HCT116 (cell line): ENCODE results near the gene IRX2. TPM values are rescaled to one million over a fixed set of nuclear protein-coding genes. Genes with fewer than 3 reads are reported as not detected.

Experiments used
- ATAC-seq: fragments of 200-7000 bp; cut with Tn5 transposase; 2 replicates; pipeline ENCODE4 v1.9.1; 2020; ENCODE audit warnings: mild to moderate bottlenecking, moderate library complexity
- BruUV-seq: library from RNA; stranded (reverse); fragments of 400-500 nt; replicated peaks from 2 replicates; lab custom pipeline; 2021; lab: Mats Ljungman, UMichigan
- CTCF ChIA-PET: fragments of 300-600 bp; sonication (Branson Sonifier 250); formaldehyde crosslinking; loops from one replicate; lab custom pipeline; 2021; ENCODE audit warnings: antibody characterized with exemption; lab: Charles Lee
- POLR2A ChIA-PET: fragments of 300-600, 350-600 bp; sonication (Branson Sonifier 250); formaldehyde crosslinking; loops from one replicate; lab custom pipeline; 2021; ENCODE audit warnings: antibody characterized with exemption; lab: Charles Lee
- RAD21 ChIA-PET, 2 experiments: fragments of 300-600 bp; sonication (Branson Sonifier 250); formaldehyde crosslinking; loops; one replicate each; lab custom pipeline; 2023; ENCODE audit warnings: low total read pairs in 2 of 2; ENCODE audit not compliant: uncharacterized antibody in 2 of 2, unreplicated experiment in 2 of 2, low non-redundant PET in 1 of 2; lab: Charles Lee
- DNase-seq: peaks from one replicate; pipeline ENCODE4 v3.0.0-alpha.2; 2010; ENCODE audit warnings: low read depth, low spot score
- H2AFZ ChIP-seq: fragments of 200-600 bp; shearing (Covaris generic), sonication (generic); 2 replicates; pipeline ENCODE4 v1.6.1; 2017; ENCODE audit warnings: low read depth, mixed run types, mixed read lengths, antibody characterized with exemption, low read length; ENCODE audit not compliant: poor library complexity, severe bottlenecking
- H3K27ac ChIP-seq: 2 replicates; pipeline ENCODE4 v1.5.1; 2012; ENCODE audit warnings: low read depth, low read length
- H3K27me3 ChIP-seq: fragments of 200-600 bp; sonication (generic); 2 replicates; pipeline ENCODE4 v1.6.1; 2016; ENCODE audit warnings: mixed run types, low read length, mixed read lengths; ENCODE audit not compliant: insufficient read depth
- H3K36me3 ChIP-seq, 2 experiments: fragments of 200-500 bp in 1 of 2; fragments of 200-600 bp in 1 of 2; sonication (Bioruptor generic) in 1 of 2; sonication (generic) in 1 of 2; 2 replicates each; pipeline versions ENCODE4 v1.5.1 to v1.6.1; 2014 to 2016; ENCODE audit warnings: low read length in 2 of 2, inconsistent platforms in 1 of 2, mixed read lengths in 1 of 2, mixed run types in 1 of 2; ENCODE audit not compliant: insufficient read depth in 2 of 2, control insufficient read depth in 1 of 2
- H3K4me1 ChIP-seq, 2 experiments: fragments of 200-600 bp in 1 of 2; sonication (generic) in 1 of 2; 2 replicates each; pipeline versions ENCODE4 v1.5.1 to v1.6.1; 2012 to 2017; ENCODE audit warnings: low read length in 2 of 2, inconsistent platforms in 1 of 2, mild to moderate bottlenecking in 1 of 2, mixed read lengths in 1 of 2, mixed run types in 1 of 2, moderate library complexity in 1 of 2; ENCODE audit not compliant: insufficient read depth in 2 of 2, control insufficient read depth in 1 of 2
- H3K4me2 ChIP-seq: fragments of 200-600 bp; sonication (generic); 2 replicates; pipeline ENCODE4 v1.6.1; 2017; ENCODE audit warnings: mixed run types, low read length, mixed read lengths
- H3K4me3 ChIP-seq, 2 experiments: fragments of 200-600 bp in 1 of 2; sonication (generic) in 1 of 2; replicated peaks in 1 of 2; 2 replicates each; pipeline ENCODE4 v1.5.1; 2011 to 2016; ENCODE audit warnings: low read length in 2 of 2, control low read depth in 1 of 2, low read depth in 1 of 2, mild to moderate bottlenecking in 1 of 2, mixed read lengths in 1 of 2, mixed run types in 1 of 2
- H3K79me2 ChIP-seq: fragments of 200-600 bp; sonication (generic); 2 replicates; pipeline ENCODE4 v1.6.1; 2017; ENCODE audit warnings: mild to moderate bottlenecking, mixed run types, low read length, moderate library complexity, mixed read lengths; ENCODE audit not compliant: insufficient read depth
- H3K9ac ChIP-seq: fragments of 200-600 bp; sonication (generic); 2 replicates; pipeline ENCODE4 v1.6.1; 2016; ENCODE audit warnings: low read length, mixed read lengths
- H3K9me2 ChIP-seq: fragments of 200-600 bp; sonication (generic), shearing (Covaris generic); 2 replicates; pipeline ENCODE4 v1.6.1; 2017; ENCODE audit warnings: mixed run types, mild to moderate bottlenecking, moderate library complexity; ENCODE audit not compliant: insufficient read depth
- H3K9me3 ChIP-seq, 2 experiments: fragments of 200-500 bp in 1 of 2; fragments of 200-600 bp in 1 of 2; sonication (Bioruptor generic) in 1 of 2; sonication (generic) in 1 of 2; 2 replicates each; pipeline ENCODE4 v1.6.1; 2014 to 2017; ENCODE audit warnings: low read length in 2 of 2, mixed read lengths in 2 of 2, inconsistent platforms in 1 of 2, low read depth in 1 of 2, mild to moderate bottlenecking in 1 of 2, mixed run types in 1 of 2, moderate library complexity in 1 of 2; ENCODE audit not compliant: control insufficient read depth in 1 of 2, insufficient read depth in 1 of 2
- H4K20me1 ChIP-seq: fragments of 200-600 bp; sonication (generic), shearing (Covaris generic); 2 replicates; pipeline ENCODE4 v1.6.1; 2017; ENCODE audit warnings: mixed run types, mild to moderate bottlenecking, moderate library complexity; ENCODE audit not compliant: insufficient read depth
- CEBPB ChIP-seq: IDR thresholded peaks from 2 replicates; pipeline ENCODE4 v1.6.1; 2012; ENCODE audit warnings: low read depth
- EZH2 ChIP-seq: fragments of 200-600 bp; sonication (generic); IDR thresholded peaks from 2 replicates; pipeline ENCODE4 v1.6.1; 2017; ENCODE audit warnings: antibody characterized with exemption, mixed run types
- EZH2phosphoT487 ChIP-seq: fragments of 200-600 bp; IDR thresholded peaks from 2 replicates; pipeline ENCODE4 v1.6.1; 2018; ENCODE audit warnings: antibody characterized with exemption, borderline replicate concordance
- MAX ChIP-seq: IDR thresholded peaks from 2 replicates; pipeline ENCODE4 v1.6.1; 2012
- SIN3A ChIP-seq: IDR thresholded peaks from 2 replicates; pipeline ENCODE4 v1.6.1; 2012; ENCODE audit warnings: low read depth
- YY1 ChIP-seq: IDR thresholded peaks from 2 replicates; pipeline ENCODE4 v1.6.1; 2011; ENCODE audit warnings: low read length, low read depth, moderate library complexity, mild to moderate bottlenecking; ENCODE audit not compliant: insufficient replicate concordance; ENCODE audit errors: extremely low read depth
- ZBTB33 ChIP-seq: IDR thresholded peaks from 2 replicates; pipeline ENCODE4 v1.6.1; 2011; ENCODE audit warnings: mild to moderate bottlenecking, low read length, moderate library complexity; ENCODE audit not compliant: insufficient replicate concordance; ENCODE audit errors: extremely low read depth
- intact Hi-C: fragments of 100-400 bp; cut with micrococcal nuclease; formaldehyde crosslinking; loops from 2 replicates; pipeline ENCODE4 v1.10.0; 2022
- total RNA-seq: library from RNA; stranded (reverse); gene quantifications from one replicate; pipeline ENCODE4 v1.2.1, GENCODE V29; 2021; ENCODE audit not compliant: unreplicated experiment
- TF ChIP-seq, protein P1 (sequence below): IDR thresholded peaks from 2 replicates; pipeline ENCODE4 v1.6.1; 2012; ENCODE audit warnings: low read depth

IRX2 gene
- total RNA-seq, 1 experiment from 2014 or later: not detected

- Histone ChIP-seq H3K36me3 (no peaks in the 10 kb centered on the region), H3K27ac (no peak overlapping the region), H3K4me1 (no peaks in the 10 kb centered on the region), H3K9me2 (no peaks in the 10 kb centered on the region), H2AFZ (no peak overlapping the region), H3K4me3 (no peak overlapping the region), H3K9me3 (peaks cover 0 to 5% of the 10 kb centered on the region in 2 experiments; a peak in 2 of 4 replicates), H4K20me1 (no peaks in the 10 kb centered on the region), H3K9ac (no peak overlapping the region), H3K79me2 (no peaks in the 10 kb centered on the region), H3K27me3 (no peaks in the 10 kb centered on the region), H3K4me2 (no peak overlapping the region)
- ATAC-seq (no peak), DNase-seq (no peak)
- TF ChIP-seq, protein P1, sequence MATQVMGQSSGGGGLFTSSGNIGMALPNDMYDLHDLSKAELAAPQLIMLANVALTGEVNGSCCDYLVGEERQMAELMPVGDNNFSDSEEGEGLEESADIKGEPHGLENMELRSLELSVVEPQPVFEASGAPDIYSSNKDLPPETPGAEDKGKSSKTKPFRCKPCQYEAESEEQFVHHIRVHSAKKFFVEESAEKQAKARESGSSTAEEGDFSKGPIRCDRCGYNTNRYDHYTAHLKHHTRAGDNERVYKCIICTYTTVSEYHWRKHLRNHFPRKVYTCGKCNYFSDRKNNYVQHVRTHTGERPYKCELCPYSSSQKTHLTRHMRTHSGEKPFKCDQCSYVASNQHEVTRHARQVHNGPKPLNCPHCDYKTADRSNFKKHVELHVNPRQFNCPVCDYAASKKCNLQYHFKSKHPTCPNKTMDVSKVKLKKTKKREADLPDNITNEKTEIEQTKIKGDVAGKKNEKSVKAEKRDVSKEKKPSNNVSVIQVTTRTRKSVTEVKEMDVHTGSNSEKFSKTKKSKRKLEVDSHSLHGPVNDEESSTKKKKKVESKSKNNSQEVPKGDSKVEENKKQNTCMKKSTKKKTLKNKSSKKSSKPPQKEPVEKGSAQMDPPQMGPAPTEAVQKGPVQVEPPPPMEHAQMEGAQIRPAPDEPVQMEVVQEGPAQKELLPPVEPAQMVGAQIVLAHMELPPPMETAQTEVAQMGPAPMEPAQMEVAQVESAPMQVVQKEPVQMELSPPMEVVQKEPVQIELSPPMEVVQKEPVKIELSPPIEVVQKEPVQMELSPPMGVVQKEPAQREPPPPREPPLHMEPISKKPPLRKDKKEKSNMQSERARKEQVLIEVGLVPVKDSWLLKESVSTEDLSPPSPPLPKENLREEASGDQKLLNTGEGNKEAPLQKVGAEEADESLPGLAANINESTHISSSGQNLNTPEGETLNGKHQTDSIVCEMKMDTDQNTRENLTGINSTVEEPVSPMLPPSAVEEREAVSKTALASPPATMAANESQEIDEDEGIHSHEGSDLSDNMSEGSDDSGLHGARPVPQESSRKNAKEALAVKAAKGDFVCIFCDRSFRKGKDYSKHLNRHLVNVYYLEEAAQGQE: no peak
- no peak for TF ChIP-seq ZBTB33
- no peak for TF ChIP-seq CEBPB
- TF ChIP-seq MAX: no peak
- no peak for TF ChIP-seq SIN3A
- TF ChIP-seq EZH2: no peak
- no peak for TF ChIP-seq YY1
- TF ChIP-seq EZH2phosphoT487: no peak
- CTCF ChIA-PET: no interaction called here
- POLR2A ChIA-PET: no interaction called here
- intact Hi-C loops: no loop called here
- RAD21 ChIA-PET: no interaction called here
- BruUV-seq: no TSS peak
Measured at GRCh38 chr5:2738700-2739359, 12.6 kb downstream of the IRX2 start.
